ENCODE data around the gene CCDC178. TPM values are rescaled to one million over a fixed set of nuclear protein-coding genes. Genes with fewer than 3 reads are reported as not detected.

The CCDC178 gene
- total RNA-seq, 1 experiment from 2014 or later: not detected

- CTCF ChIA-PET: no interaction called here
- POLR2A ChIA-PET: no interaction called here
Observed at GRCh38 chr18:33052886-33053285, 387.6 kb downstream of the CCDC178 start.

More at GRCh38 chr18:33052886-33053285, 387.6 kb downstream of the CCDC178 start:
- peaks cover 0 to 13% of the 10 kb centered on the region in 2 experiments; a peak in 2 of 4 replicates for H3K9me3 ChIP-seq (ENCODE audit: control insufficient read depth in 1 of 2, insufficient read depth in 1 of 2, low read depth in 1 of 2, low read length in 2 of 2)
- no peaks in the 10 kb centered on the region for H4K20me1 ChIP-seq (ENCODE audit: insufficient read depth)
- intact Hi-C loops (cut with micrococcal nuclease): no loop called here
- no peaks in the 10 kb centered on the region for H3K36me3 ChIP-seq (ENCODE audit: control insufficient read depth in 1 of 2, insufficient read depth in 2 of 2, low read length in 2 of 2)
- no peak overlapping the region for H3K9ac ChIP-seq (ENCODE audit: low read length)
- TF ChIP-seq JUND (IDR thresholded peaks at IDR 0.05) (no peak), EZH2 (IDR thresholded peaks at IDR 0.05) (no peak), FOSL1 (IDR thresholded peaks at IDR 0.05; ENCODE audit: low read depth) (no peak), ZFX (IDR thresholded peaks at IDR 0.05) (no peak), POLR2A (IDR thresholded peaks at IDR 0.05; ENCODE audit: borderline replicate concordance, extremely low read depth, insufficient read depth, insufficient read length) (no peak), ZNF274 (IDR thresholded peaks at IDR 0.05; ENCODE audit: low read depth, low read length) (no peak), REST (IDR thresholded peaks at IDR 0.05; ENCODE audit: low read depth) (no peak), RAD21 (IDR thresholded peaks at IDR 0.05; ENCODE audit: low read depth) (no peak)
- RAD21 ChIA-PET (ENCODE audit: low non-redundant PET in 1 of 2, low total read pairs in 2 of 2, uncharacterized antibody in 2 of 2, unreplicated experiment in 2 of 2): no interaction called here
- no peaks in the 10 kb centered on the region for H3K9me2 ChIP-seq (ENCODE audit: insufficient read depth)
- H3K4me3 ChIP-seq (replicated peaks in 1 of 2; ENCODE audit: low read depth in 1 of 2, low read length in 2 of 2): no peak overlapping the region
- no TSS peak for BruUV-seq (replicated peaks)
- no peak overlapping the region for H2AFZ ChIP-seq (ENCODE audit: low read depth, low read length, poor library complexity, severe bottlenecking)
- no peaks in the 10 kb centered on the region for H3K27me3 ChIP-seq (ENCODE audit: insufficient read depth, low read length)
- no peaks in the 10 kb centered on the region for H3K4me1 ChIP-seq (ENCODE audit: control insufficient read depth in 1 of 2, insufficient read depth in 2 of 2, low read length in 2 of 2)
- no peak for ATAC-seq
- no peak for DNase-seq (ENCODE audit: low read depth, low spot score)
- no peaks in the 10 kb centered on the region for H3K79me2 ChIP-seq (ENCODE audit: insufficient read depth, low read length)
- no peak overlapping the region for H3K27ac ChIP-seq (ENCODE audit: low read depth, low read length)
- H3K4me2 ChIP-seq (ENCODE audit: low read length): no peak overlapping the region

All from HCT116 (cell line).